HCT116 (cell line): Measurements from ENCODE around the gene RRH. TPM values are rescaled to one million over a fixed set of nuclear protein-coding genes. Genes with fewer than 3 reads are reported as not detected.

Source experiments
- ATAC-seq: fragments of 200-7000 bp; cut with Tn5 transposase; 2 replicates; pipeline ENCODE4 v1.9.1; 2020; ENCODE audit warnings: mild to moderate bottlenecking, moderate library complexity
- BruUV-seq: library from RNA; stranded (reverse); fragments of 400-500 nt; replicated peaks from 2 replicates; lab custom pipeline; 2021; lab: Mats Ljungman, UMichigan
- CTCF ChIA-PET: fragments of 300-600 bp; sonication (Branson Sonifier 250); formaldehyde crosslinking; loops from one replicate; lab custom pipeline; 2021; ENCODE audit warnings: antibody characterized with exemption; lab: Charles Lee
- POLR2A ChIA-PET: fragments of 300-600, 350-600 bp; sonication (Branson Sonifier 250); formaldehyde crosslinking; loops from one replicate; lab custom pipeline; 2021; ENCODE audit warnings: antibody characterized with exemption; lab: Charles Lee
- RAD21 ChIA-PET, 2 experiments: fragments of 300-600 bp; sonication (Branson Sonifier 250); formaldehyde crosslinking; loops; one replicate each; lab custom pipeline; 2023; ENCODE audit warnings: low total read pairs in 2 of 2; ENCODE audit not compliant: uncharacterized antibody in 2 of 2, unreplicated experiment in 2 of 2, low non-redundant PET in 1 of 2; lab: Charles Lee
- DNase-seq: peaks from one replicate; pipeline ENCODE4 v3.0.0-alpha.2; 2010; ENCODE audit warnings: low read depth, low spot score
- H2AFZ ChIP-seq: fragments of 200-600 bp; shearing (Covaris generic), sonication (generic); 2 replicates; pipeline ENCODE4 v1.6.1; 2017; ENCODE audit warnings: low read depth, mixed run types, mixed read lengths, antibody characterized with exemption, low read length; ENCODE audit not compliant: poor library complexity, severe bottlenecking
- H3K27ac ChIP-seq: 2 replicates; pipeline ENCODE4 v1.5.1; 2012; ENCODE audit warnings: low read depth, low read length
- H3K27me3 ChIP-seq: fragments of 200-600 bp; sonication (generic); 2 replicates; pipeline ENCODE4 v1.6.1; 2016; ENCODE audit warnings: mixed run types, low read length, mixed read lengths; ENCODE audit not compliant: insufficient read depth
- H3K36me3 ChIP-seq, 2 experiments: fragments of 200-500 bp in 1 of 2; fragments of 200-600 bp in 1 of 2; sonication (Bioruptor generic) in 1 of 2; sonication (generic) in 1 of 2; 2 replicates each; pipeline versions ENCODE4 v1.5.1 to v1.6.1; 2014 to 2016; ENCODE audit warnings: low read length in 2 of 2, inconsistent platforms in 1 of 2, mixed read lengths in 1 of 2, mixed run types in 1 of 2; ENCODE audit not compliant: insufficient read depth in 2 of 2, control insufficient read depth in 1 of 2
- H3K4me1 ChIP-seq, 2 experiments: fragments of 200-600 bp in 1 of 2; sonication (generic) in 1 of 2; 2 replicates each; pipeline versions ENCODE4 v1.5.1 to v1.6.1; 2012 to 2017; ENCODE audit warnings: low read length in 2 of 2, inconsistent platforms in 1 of 2, mild to moderate bottlenecking in 1 of 2, mixed read lengths in 1 of 2, mixed run types in 1 of 2, moderate library complexity in 1 of 2; ENCODE audit not compliant: insufficient read depth in 2 of 2, control insufficient read depth in 1 of 2
- H3K4me2 ChIP-seq: fragments of 200-600 bp; sonication (generic); 2 replicates; pipeline ENCODE4 v1.6.1; 2017; ENCODE audit warnings: mixed run types, low read length, mixed read lengths
- H3K4me3 ChIP-seq, 2 experiments: fragments of 200-600 bp in 1 of 2; sonication (generic) in 1 of 2; replicated peaks in 1 of 2; 2 replicates each; pipeline ENCODE4 v1.5.1; 2011 to 2016; ENCODE audit warnings: low read length in 2 of 2, control low read depth in 1 of 2, low read depth in 1 of 2, mild to moderate bottlenecking in 1 of 2, mixed read lengths in 1 of 2, mixed run types in 1 of 2
- H3K79me2 ChIP-seq: fragments of 200-600 bp; sonication (generic); 2 replicates; pipeline ENCODE4 v1.6.1; 2017; ENCODE audit warnings: mild to moderate bottlenecking, mixed run types, low read length, moderate library complexity, mixed read lengths; ENCODE audit not compliant: insufficient read depth
- H3K9ac ChIP-seq: fragments of 200-600 bp; sonication (generic); 2 replicates; pipeline ENCODE4 v1.6.1; 2016; ENCODE audit warnings: low read length, mixed read lengths
- H3K9me2 ChIP-seq: fragments of 200-600 bp; sonication (generic), shearing (Covaris generic); 2 replicates; pipeline ENCODE4 v1.6.1; 2017; ENCODE audit warnings: mixed run types, mild to moderate bottlenecking, moderate library complexity; ENCODE audit not compliant: insufficient read depth
- H3K9me3 ChIP-seq, 2 experiments: fragments of 200-500 bp in 1 of 2; fragments of 200-600 bp in 1 of 2; sonication (Bioruptor generic) in 1 of 2; sonication (generic) in 1 of 2; 2 replicates each; pipeline ENCODE4 v1.6.1; 2014 to 2017; ENCODE audit warnings: low read length in 2 of 2, mixed read lengths in 2 of 2, inconsistent platforms in 1 of 2, low read depth in 1 of 2, mild to moderate bottlenecking in 1 of 2, mixed run types in 1 of 2, moderate library complexity in 1 of 2; ENCODE audit not compliant: control insufficient read depth in 1 of 2, insufficient read depth in 1 of 2
- H4K20me1 ChIP-seq: fragments of 200-600 bp; sonication (generic), shearing (Covaris generic); 2 replicates; pipeline ENCODE4 v1.6.1; 2017; ENCODE audit warnings: mixed run types, mild to moderate bottlenecking, moderate library complexity; ENCODE audit not compliant: insufficient read depth
- CTCF ChIP-seq, 3 experiments: fragments of 200-600 bp in 1 of 3; sonication (generic) in 1 of 3; IDR thresholded peaks in 2 of 3; conservative IDR thresholded peaks in 1 of 3; 2 replicates each; pipeline ENCODE4 v1.5.1; 2012 to 2017; ENCODE audit warnings: low read depth in 2 of 3, low read length in 2 of 3, antibody characterized with exemption in 1 of 3, borderline replicate concordance in 1 of 3, control low read depth in 1 of 3, mild to moderate bottlenecking in 1 of 3, mixed read lengths in 1 of 3, mixed run types in 1 of 3, moderate library complexity in 1 of 3; ENCODE audit not compliant: insufficient read depth in 1 of 3
- RAD21 ChIP-seq: IDR thresholded peaks from 2 replicates; pipeline ENCODE4 v1.6.1; 2012; ENCODE audit warnings: low read depth, mild to moderate bottlenecking
- SRF ChIP-seq: IDR thresholded peaks from 2 replicates; pipeline ENCODE4 v1.6.1; 2012; ENCODE audit warnings: low read depth
- TCF7L2 ChIP-seq: IDR thresholded peaks from 2 replicates; pipeline ENCODE4 v1.7.0; 2011; ENCODE audit warnings: borderline replicate concordance, inconsistent platforms; ENCODE audit not compliant: insufficient read depth, insufficient read length; ENCODE audit errors: extremely low read depth
- intact Hi-C: fragments of 100-400 bp; cut with micrococcal nuclease; formaldehyde crosslinking; loops from 2 replicates; pipeline ENCODE4 v1.10.0; 2022
- total RNA-seq: library from RNA; stranded (reverse); gene quantifications from one replicate; pipeline ENCODE4 v1.2.1, GENCODE V29; 2021; ENCODE audit not compliant: unreplicated experiment

RRH gene
- total RNA-seq, 1 experiment from 2014 or later: 0.42 TPM

- Histone ChIP-seq H3K4me3 (no peak overlapping the region), H2AFZ (no peak overlapping the region), H3K4me2 (no peak overlapping the region), H3K9ac (no peak overlapping the region), H3K9me3 (no peaks in the 10 kb centered on the region), H4K20me1 (no peaks in the 10 kb centered on the region), H3K4me1 (peaks cover 6 to 9% of the 10 kb centered on the region in 2 experiments; a peak in 3 of 4 replicates), H3K9me2 (no peaks in the 10 kb centered on the region), H3K79me2 (peaks cover 55% of the 10 kb centered on the region), H3K27me3 (no peaks in the 10 kb centered on the region), H3K36me3 (peaks cover 50 to 56% of the 10 kb centered on the region in 2 experiments), H3K27ac (no peak overlapping the region)
- ATAC-seq: no peak
- intact Hi-C loops: no loop called here
- BruUV-seq: no TSS peak
- DNase-seq: no peak
- TF ChIP-seq TCF7L2: no peak
- POLR2A ChIA-PET: no interaction called here
- RAD21 ChIA-PET: no interaction called here
- CTCF ChIA-PET: no interaction called here
Measured at GRCh38 chr4:109821185-109821584, 6.6 kb upstream of the RRH start.

DNA sequence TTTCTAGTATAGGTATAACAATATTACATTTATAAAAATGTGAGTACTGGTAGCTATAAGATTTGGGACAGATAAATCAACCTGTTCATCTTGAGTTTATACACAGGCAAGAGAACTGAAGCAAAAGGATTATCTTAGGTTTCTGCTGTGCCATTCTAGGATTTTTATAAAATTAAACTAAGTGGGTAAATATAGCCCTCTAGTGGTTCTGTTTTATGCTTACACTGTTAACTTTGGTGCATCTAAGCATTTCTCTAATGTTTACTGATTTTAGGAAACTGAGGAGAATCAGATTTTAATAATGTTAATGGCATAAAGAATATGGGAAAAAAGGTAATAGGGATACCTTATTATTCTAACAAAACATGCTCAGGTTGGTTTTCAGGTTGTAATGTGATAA is 1.1 kb upstream of the RRH start:
- Histone ChIP-seq H2AFZ (no peak overlapping the region), H3K4me1 (no peaks in the 10 kb centered on the region), H3K9me3 (no peaks in the 10 kb centered on the region), H3K27me3 (no peaks in the 10 kb centered on the region), H3K79me2 (no peaks in the 10 kb centered on the region; the same call in 1 of the 2 replicates), H3K9ac (no peak overlapping the region), H3K4me2 (no peak overlapping the region)
- BruUV-seq: no TSS peak
- peak; percentile 66 for ATAC-seq
- CTCF ChIA-PET: interaction anchor here (1.4 to 2.8 kb wide), 2 partner anchors 12 to 152 kb away, joined by 3 to 6 read pairs; no protein-coding TSS in a partner anchor
- POLR2A ChIA-PET: no interaction called here
- no peak for DNase-seq
- intact Hi-C loops: loop anchor here (1.0 to 5.0 kb wide), 2 partner anchors 151 to 399 kb away; no protein-coding TSS in a partner anchor
- TF ChIP-seq CTCF (IDR thresholded peaks at IDR 0.05 in 2 of 3, conservative IDR thresholded peaks at IDR 0.05 in 1 of 3; ENCODE audit: borderline replicate concordance in 1 of 3, insufficient read depth in 1 of 3, low read depth in 2 of 3, low read length in 2 of 3) (peak; percentile 41 to 67 (median 45); a peak in 4 of 6 replicates), RAD21 (peak; percentile 62), SRF (no peak)
- TF ChIP-seq, all 23 proteins: peak for 2
- RAD21 ChIA-PET: no interaction called here
- Histone ChIP-seq H3K9me2 (no peaks in the 10 kb centered on the region), H3K36me3 (peaks cover 25 to 38% of the 10 kb centered on the region in 2 experiments), H4K20me1 (no peaks in the 10 kb centered on the region), H3K4me3 (no peak overlapping the region), H3K27ac (no peak overlapping the region)
